ENCODE data around the gene PVRIG.
"Not testable (repeated sequence)": the region's sequence is repeated elsewhere in the genome, so short reads cannot be mapped to it uniquely, and the experiment has no call there.

The PVRIG gene

DNA sequence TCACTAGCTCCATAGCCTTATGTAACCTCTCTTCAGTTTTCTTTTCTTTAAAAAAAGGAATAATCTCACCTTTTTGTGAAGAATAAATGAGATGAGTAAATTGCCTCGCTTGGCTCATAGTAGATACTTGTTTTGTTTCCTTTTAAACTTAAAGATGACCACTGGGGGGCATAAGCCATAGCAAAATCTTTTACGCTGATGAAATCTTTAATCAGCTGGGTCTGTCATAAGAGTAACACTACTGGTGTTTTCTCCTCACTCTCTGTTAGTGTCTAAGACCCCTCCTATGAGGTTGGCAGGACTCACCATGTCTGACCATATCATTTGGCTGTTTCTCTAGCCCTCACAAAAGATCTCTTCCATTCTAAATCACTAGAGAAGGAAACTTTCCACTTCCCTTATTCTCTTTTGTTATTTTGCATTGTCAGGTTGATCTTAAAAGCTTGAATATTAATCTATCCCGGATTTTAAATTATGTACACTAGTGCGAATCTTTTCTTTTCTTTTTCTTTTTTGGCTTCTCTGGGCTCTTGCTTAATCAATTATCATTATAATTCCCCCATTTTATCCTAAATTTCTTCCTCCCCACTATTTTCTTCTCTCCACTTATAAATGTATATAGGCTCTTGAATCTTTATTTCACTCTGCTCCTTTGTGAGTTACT, 29.6 kb upstream of the PVRIG start:
- TF ChIP-seq, protein P1, sequence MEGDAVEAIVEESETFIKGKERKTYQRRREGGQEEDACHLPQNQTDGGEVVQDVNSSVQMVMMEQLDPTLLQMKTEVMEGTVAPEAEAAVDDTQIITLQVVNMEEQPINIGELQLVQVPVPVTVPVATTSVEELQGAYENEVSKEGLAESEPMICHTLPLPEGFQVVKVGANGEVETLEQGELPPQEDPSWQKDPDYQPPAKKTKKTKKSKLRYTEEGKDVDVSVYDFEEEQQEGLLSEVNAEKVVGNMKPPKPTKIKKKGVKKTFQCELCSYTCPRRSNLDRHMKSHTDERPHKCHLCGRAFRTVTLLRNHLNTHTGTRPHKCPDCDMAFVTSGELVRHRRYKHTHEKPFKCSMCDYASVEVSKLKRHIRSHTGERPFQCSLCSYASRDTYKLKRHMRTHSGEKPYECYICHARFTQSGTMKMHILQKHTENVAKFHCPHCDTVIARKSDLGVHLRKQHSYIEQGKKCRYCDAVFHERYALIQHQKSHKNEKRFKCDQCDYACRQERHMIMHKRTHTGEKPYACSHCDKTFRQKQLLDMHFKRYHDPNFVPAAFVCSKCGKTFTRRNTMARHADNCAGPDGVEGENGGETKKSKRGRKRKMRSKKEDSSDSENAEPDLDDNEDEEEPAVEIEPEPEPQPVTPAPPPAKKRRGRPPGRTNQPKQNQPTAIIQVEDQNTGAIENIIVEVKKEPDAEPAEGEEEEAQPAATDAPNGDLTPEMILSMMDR (IDR thresholded peaks at IDR 0.05; ENCODE audit: low read length, missing control alignments), result peak; percentile 46
- peak; percentile 63 for DNase-seq (ENCODE audit: low read depth)
- no peak overlapping the region for H3K4me3 ChIP-seq (replicated peaks; ENCODE audit: low read depth, low read length)

- no peak overlapping the region for H3K4me3 ChIP-seq (replicated peaks; ENCODE audit: low read depth, low read length)
- TF ChIP-seq, protein P1 (IDR thresholded peaks at IDR 0.05; ENCODE audit: low read length, missing control alignments), result no peak
- DNase-seq (ENCODE audit: low read depth), result peak; percentile 73
Observed at GRCh38 chr7:100191775-100192174, 28.0 kb upstream of the PVRIG start.

GRCh38 chr7:100192281-100192862, 27.4 kb upstream of the PVRIG start:
- DNase-seq (ENCODE audit: low read depth); H3K4me3 ChIP-seq (replicated peaks; ENCODE audit: low read depth, low read length): not testable (repeated sequence)

- TF ChIP-seq, protein P1 (IDR thresholded peaks at IDR 0.05; ENCODE audit: low read length, missing control alignments), result no peak
- DNase-seq (ENCODE audit: low read depth), result no peak
- H3K4me3 ChIP-seq (replicated peaks; ENCODE audit: low read depth, low read length), result no peak overlapping the region
Observed at GRCh38 chr7:100192969-100193368, 26.8 kb upstream of the PVRIG start.

- H3K4me3 ChIP-seq (replicated peaks; ENCODE audit: low read depth, low read length), result no peak overlapping the region
- TF ChIP-seq, protein P1 (IDR thresholded peaks at IDR 0.05; ENCODE audit: low read length, missing control alignments), result no peak
- DNase-seq (ENCODE audit: low read depth), result no peak
Observed at GRCh38 chr7:100195222-100195621, 24.5 kb upstream of the PVRIG start.

DNA sequence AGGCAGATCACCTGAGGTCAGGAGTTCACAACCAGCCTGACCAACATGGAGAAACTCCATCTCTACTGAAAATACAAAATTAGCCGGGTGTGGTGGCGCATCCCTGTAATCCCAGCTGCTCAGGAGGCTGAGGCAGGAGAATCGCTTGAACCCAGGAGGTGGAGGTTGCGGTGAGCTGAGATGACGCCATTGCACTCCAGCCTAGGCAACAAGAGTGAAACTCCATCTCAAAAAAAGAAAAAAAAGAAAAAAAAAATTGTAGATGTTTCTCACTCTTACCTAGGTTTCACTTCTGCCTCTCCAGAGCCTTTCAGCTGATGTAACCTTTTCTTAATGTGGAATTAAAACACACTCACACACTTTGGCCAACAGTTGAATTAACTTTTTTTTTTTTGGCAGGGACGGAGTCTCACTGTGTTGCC, 23.8 kb upstream of the PVRIG start:
- DNase-seq (ENCODE audit: low read depth), result not testable (repeated sequence)

DNA sequence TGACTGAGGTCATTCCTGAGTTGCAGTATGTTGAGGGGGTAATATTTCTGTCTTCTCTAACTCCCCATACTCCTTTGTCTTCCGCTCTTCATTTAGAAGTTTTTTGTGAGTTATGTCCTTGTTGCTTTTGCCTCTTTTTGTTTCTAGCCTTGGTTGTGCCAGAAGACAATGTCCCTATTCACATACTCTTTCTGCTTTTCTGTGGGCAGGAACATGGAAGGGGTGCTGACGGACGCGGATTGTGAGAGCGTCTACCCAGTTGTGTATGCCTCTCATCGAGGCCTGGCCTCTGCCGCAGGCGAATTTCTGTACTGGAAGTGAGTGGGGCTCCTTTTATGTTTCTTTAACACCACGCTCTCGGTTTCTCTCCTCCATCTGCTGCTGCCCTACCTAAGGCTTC, 21.5 kb upstream of the PVRIG start:
- no peak for DNase-seq (ENCODE audit: low read depth)
- TF ChIP-seq, protein P1 (IDR thresholded peaks at IDR 0.05; ENCODE audit: low read length, missing control alignments), result no peak
- no peak overlapping the region for H3K4me3 ChIP-seq (replicated peaks; ENCODE audit: low read depth, low read length)

More for the DNA sequence above, 23.8 kb upstream of the PVRIG start:
- not testable (repeated sequence) for H3K4me3 ChIP-seq (replicated peaks; ENCODE audit: low read depth, low read length)

- no peak overlapping the region for H3K4me3 ChIP-seq (replicated peaks; ENCODE audit: low read depth, low read length)
- TF ChIP-seq, protein P1 (IDR thresholded peaks at IDR 0.05; ENCODE audit: low read length, missing control alignments), result no peak
- no peak for DNase-seq (ENCODE audit: low read depth)
Observed at GRCh38 chr7:100200693-100201092, 19.1 kb upstream of the PVRIG start.
